GM18909 (cell line): Measurements from ENCODE around the gene SCG2.

ENCODE experiments used
- ATAC-seq: cut with Tn5 transposase; IDR thresholded peaks from one replicate; pipeline ENCODE4 v1.9.1; 2021; ENCODE audit warnings: mild to moderate bottlenecking; ENCODE audit not compliant: unreplicated experiment, poor library complexity

Gene SCG2

GRCh38 chr2:223585666-223586065 lies 16.5 kb downstream of the SCG2 start:
- ATAC-seq = no peak

GRCh38 chr2:223582001-223582400 lies 20.2 kb downstream of the SCG2 start:
- ATAC-seq = no peak

- ATAC-seq = no peak
These were observed 21.2 kb downstream of the SCG2 start for GRCh38 chr2:223580951-223581350.

GRCh38 chr2:223578846-223579245 lies 23.3 kb downstream of the SCG2 start:
- ATAC-seq = no peak

GRCh38 chr2:223576873-223577272 lies 25.3 kb downstream of the SCG2 start:
- ATAC-seq = no peak

GRCh38 chr2:223570784-223571183 lies 31.4 kb downstream of the SCG2 start:
- no peak for ATAC-seq

- no peak for ATAC-seq
These were observed 35.8 kb downstream of the SCG2 start for GRCh38 chr2:223566396-223566795.

GRCh38 chr2:223563462-223563861 lies 38.7 kb downstream of the SCG2 start:
- ATAC-seq = no peak

- ATAC-seq = no peak
These were observed 40.1 kb downstream of the SCG2 start for GRCh38 chr2:223562078-223562477.

- ATAC-seq = no peak
These were observed 41.3 kb downstream of the SCG2 start for GRCh38 chr2:223560749-223561435.

GRCh38 chr2:223558970-223559369 lies 43.2 kb downstream of the SCG2 start:
- no peak for ATAC-seq

GRCh38 chr2:223554923-223555322 lies 47.2 kb downstream of the SCG2 start:
- ATAC-seq = no peak

- no peak for ATAC-seq
These were observed 52.9 kb downstream of the SCG2 start for GRCh38 chr2:223549215-223549614.

GRCh38 chr2:223548194-223548593 lies 54.0 kb downstream of the SCG2 start:
- ATAC-seq = no peak
